Measurements from ENCODE around the gene GABRB1. TPM values are rescaled to one million over a fixed set of nuclear protein-coding genes. Genes with fewer than 3 reads are reported as not detected.

GABRB1 gene
- total RNA-seq, 1 experiment from 2014 or later, result not detected

DNA sequence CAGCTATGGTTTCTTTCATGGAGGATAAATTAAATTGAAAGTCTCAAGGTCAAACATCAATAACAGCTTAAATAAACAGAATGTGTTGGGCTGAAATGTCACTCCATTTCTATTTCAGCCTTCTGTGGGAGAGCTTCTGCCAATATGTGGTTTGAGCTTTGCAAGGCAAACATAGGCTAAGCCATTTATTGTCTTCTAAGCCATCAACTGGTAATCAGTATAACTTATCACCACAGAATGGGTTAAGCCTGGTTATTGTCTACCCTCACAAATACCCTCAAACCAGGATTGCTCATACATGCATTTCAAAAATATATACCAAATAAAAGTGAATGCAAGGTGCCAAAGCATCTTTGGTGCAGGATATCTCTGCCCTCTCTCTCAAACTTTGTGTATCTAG, 52.7 kb downstream of the GABRB1 start:
- DNase-seq, result no peak
- H3K9me2 ChIP-seq (replicated peaks; ENCODE audit: low read length), result no peaks in the 10 kb centered on the region
- H3K9ac ChIP-seq (ENCODE audit: low read length), result no peak overlapping the region
- H3K27ac ChIP-seq (ENCODE audit: low read length), result no peak overlapping the region
- H3F3A ChIP-seq (ENCODE audit: low read length, unreplicated experiment), result no peaks in the 10 kb centered on the region
- H4K20me1 ChIP-seq (ENCODE audit: low read length), result no peaks in the 10 kb centered on the region
- H3K27me3 ChIP-seq (ENCODE audit: low read length), result no peaks in the 10 kb centered on the region
- intact Hi-C loops (cut with micrococcal nuclease), result no loop called here
- H3K79me2 ChIP-seq (ENCODE audit: low read length), result no peaks in the 10 kb centered on the region
- no peaks in the 10 kb centered on the region for H3K36me3 ChIP-seq (ENCODE audit: low read depth, low read length)
- no peak overlapping the region for H3K4me3 ChIP-seq (ENCODE audit: low read length)
- CTCF ChIA-PET, result no interaction called here
- no peaks in the 10 kb centered on the region for H3K4me1 ChIP-seq (ENCODE audit: insufficient read depth, low read length)
- H3K4me2 ChIP-seq (ENCODE audit: low read length), result no peak overlapping the region
- no peak for ATAC-seq
- H3K9me3 ChIP-seq (ENCODE audit: low read length), result no peaks in the 10 kb centered on the region
- TF ChIP-seq EZH2 (IDR thresholded peaks at IDR 0.05; ENCODE audit: low read length, unreplicated experiment) (no peak), EZH2phosphoT487 (IDR thresholded peaks at IDR 0.05; ENCODE audit: borderline replicate concordance, low read length) (no peak)
- TF ChIP-seq, protein P1, sequence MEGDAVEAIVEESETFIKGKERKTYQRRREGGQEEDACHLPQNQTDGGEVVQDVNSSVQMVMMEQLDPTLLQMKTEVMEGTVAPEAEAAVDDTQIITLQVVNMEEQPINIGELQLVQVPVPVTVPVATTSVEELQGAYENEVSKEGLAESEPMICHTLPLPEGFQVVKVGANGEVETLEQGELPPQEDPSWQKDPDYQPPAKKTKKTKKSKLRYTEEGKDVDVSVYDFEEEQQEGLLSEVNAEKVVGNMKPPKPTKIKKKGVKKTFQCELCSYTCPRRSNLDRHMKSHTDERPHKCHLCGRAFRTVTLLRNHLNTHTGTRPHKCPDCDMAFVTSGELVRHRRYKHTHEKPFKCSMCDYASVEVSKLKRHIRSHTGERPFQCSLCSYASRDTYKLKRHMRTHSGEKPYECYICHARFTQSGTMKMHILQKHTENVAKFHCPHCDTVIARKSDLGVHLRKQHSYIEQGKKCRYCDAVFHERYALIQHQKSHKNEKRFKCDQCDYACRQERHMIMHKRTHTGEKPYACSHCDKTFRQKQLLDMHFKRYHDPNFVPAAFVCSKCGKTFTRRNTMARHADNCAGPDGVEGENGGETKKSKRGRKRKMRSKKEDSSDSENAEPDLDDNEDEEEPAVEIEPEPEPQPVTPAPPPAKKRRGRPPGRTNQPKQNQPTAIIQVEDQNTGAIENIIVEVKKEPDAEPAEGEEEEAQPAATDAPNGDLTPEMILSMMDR (conservative IDR thresholded peaks at IDR 0.05; ENCODE audit: low read depth, low read length), result no peak
- H2AFZ ChIP-seq (ENCODE audit: low read length), result no peak overlapping the region
- no TSS peak for BruUV-seq (replicated peaks)
- POLR2A ChIA-PET (ENCODE audit: unreplicated experiment), result no interaction called here

DNA sequence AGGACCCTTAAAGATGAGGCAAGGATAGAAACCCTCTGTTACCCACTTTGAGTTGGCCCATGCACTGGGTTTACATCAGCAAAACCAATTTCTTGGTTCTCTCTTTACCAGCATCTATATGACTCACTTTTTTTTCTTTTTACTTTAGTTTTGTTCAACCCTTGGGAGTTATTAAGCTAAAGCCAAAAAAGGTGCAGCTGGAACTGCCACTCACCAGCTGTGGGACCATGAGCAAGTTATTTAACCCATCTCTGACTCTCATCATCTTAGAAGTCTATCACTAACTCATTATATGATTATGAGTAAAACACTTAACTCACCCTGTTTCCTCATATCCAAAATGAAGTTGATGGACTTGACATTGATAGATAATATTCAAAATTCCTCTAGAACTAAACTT, 53.4 kb downstream of the GABRB1 start:
- BruUV-seq (replicated peaks), result no TSS peak
- H3K79me2 ChIP-seq (ENCODE audit: low read length), result no peaks in the 10 kb centered on the region

DNA sequence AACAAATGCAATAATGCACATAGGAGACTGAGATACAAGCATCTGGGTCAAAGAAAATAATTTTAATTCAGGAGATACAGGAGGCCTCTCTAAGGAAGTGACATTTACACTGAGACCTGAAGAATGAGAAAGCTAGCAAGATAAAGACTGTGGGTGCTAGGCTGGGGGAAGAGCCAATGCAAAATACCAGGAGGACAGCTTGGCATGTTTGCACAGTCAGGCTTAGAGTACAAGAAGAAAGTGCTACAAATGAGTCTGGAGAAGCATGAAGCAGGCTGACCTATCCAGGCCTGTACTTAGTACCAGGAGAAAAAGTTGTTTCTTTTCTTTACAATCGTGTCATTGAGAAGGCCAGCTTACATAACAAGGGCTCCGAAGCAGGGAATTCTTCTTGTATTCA, 56.9 kb downstream of the GABRB1 start:
- Histone ChIP-seq H3K79me2 (ENCODE audit: low read length) (no peaks in the 10 kb centered on the region), H2AFZ (ENCODE audit: low read length) (no peak overlapping the region), H3F3A (ENCODE audit: low read length, unreplicated experiment) (no peaks in the 10 kb centered on the region), H3K4me2 (ENCODE audit: low read length) (no peak overlapping the region), H3K27me3 (ENCODE audit: low read length) (no peaks in the 10 kb centered on the region), H3K4me1 (ENCODE audit: insufficient read depth, low read length) (no peaks in the 10 kb centered on the region), H3K9ac (ENCODE audit: low read length) (no peak overlapping the region), H4K20me1 (ENCODE audit: low read length) (no peaks in the 10 kb centered on the region), H3K36me3 (ENCODE audit: low read depth, low read length) (no peaks in the 10 kb centered on the region), H3K9me2 (replicated peaks; ENCODE audit: low read length) (no peaks in the 10 kb centered on the region), H3K27ac (ENCODE audit: low read length) (no peak overlapping the region), H3K4me3 (ENCODE audit: low read length) (no peak overlapping the region), H3K9me3 (ENCODE audit: low read length) (no peaks in the 10 kb centered on the region)
- DNase-seq, result no peak
- ATAC-seq, result no peak
- intact Hi-C loops (cut with micrococcal nuclease), result no loop called here
- TF ChIP-seq EZH2phosphoT487 (IDR thresholded peaks at IDR 0.05; ENCODE audit: borderline replicate concordance, low read length) (no peak), EZH2 (IDR thresholded peaks at IDR 0.05; ENCODE audit: low read length, unreplicated experiment) (no peak)
- TF ChIP-seq, protein P1 (conservative IDR thresholded peaks at IDR 0.05; ENCODE audit: low read depth, low read length), result no peak
- ChIA-PET POLR2A (ENCODE audit: unreplicated experiment) (no interaction called here), CTCF (no interaction called here)
- BruUV-seq (replicated peaks), result no TSS peak

More for the DNA sequence above, 53.4 kb downstream of the GABRB1 start:
- ChIA-PET CTCF (no interaction called here), POLR2A (ENCODE audit: unreplicated experiment) (no interaction called here)
- Histone ChIP-seq H2AFZ (ENCODE audit: low read length) (no peak overlapping the region), H3F3A (ENCODE audit: low read length, unreplicated experiment) (no peaks in the 10 kb centered on the region), H3K9ac (ENCODE audit: low read length) (no peak overlapping the region), H3K4me1 (ENCODE audit: insufficient read depth, low read length) (no peaks in the 10 kb centered on the region), H3K36me3 (ENCODE audit: low read depth, low read length) (no peaks in the 10 kb centered on the region), H3K4me2 (ENCODE audit: low read length) (no peak overlapping the region), H3K27me3 (ENCODE audit: low read length) (no peaks in the 10 kb centered on the region), H3K4me3 (ENCODE audit: low read length) (no peak overlapping the region), H3K9me2 (replicated peaks; ENCODE audit: low read length) (no peaks in the 10 kb centered on the region), H3K27ac (ENCODE audit: low read length) (no peak overlapping the region), H4K20me1 (ENCODE audit: low read length) (no peaks in the 10 kb centered on the region), H3K9me3 (ENCODE audit: low read length) (no peaks in the 10 kb centered on the region)
- DNase-seq (no peak), ATAC-seq (no peak)
- intact Hi-C loops (cut with micrococcal nuclease), result no loop called here
- TF ChIP-seq EZH2 (IDR thresholded peaks at IDR 0.05; ENCODE audit: low read length, unreplicated experiment) (no peak), EZH2phosphoT487 (IDR thresholded peaks at IDR 0.05; ENCODE audit: borderline replicate concordance, low read length) (no peak)
- TF ChIP-seq, protein P1 (conservative IDR thresholded peaks at IDR 0.05; ENCODE audit: low read depth, low read length), result no peak
